ENCODE data around the gene MAG. TPM values are rescaled to one million over a fixed set of nuclear protein-coding genes. Genes with fewer than 3 reads are reported as not detected.

Gene MAG
- total and polyA plus RNA-seq, 9 of the 15 experiments (the other 6 are each of a cell fraction or from before 2014, with no cell fraction given) = 0.11 to 10.0 (median 1.6) TPM

- TF ChIP-seq ETV1 (tag; conservative IDR thresholded peaks at IDR 0.05; ENCODE audit: low read depth) (peak; percentile 30; the same call in 1 of the 2 replicates), MITF (IDR thresholded peaks at IDR 0.05) (peak; percentile 58; the same call in 1 of the 2 replicates), RBFOX2 (IDR thresholded peaks at IDR 0.05; ENCODE audit: low read depth, low read length) (peak; percentile 91), TSC22D4 (tag; IDR thresholded peaks at IDR 0.05) (no peak), JUN (IDR thresholded peaks at IDR 0.05; ENCODE audit: borderline replicate concordance, low read depth, low read length) (0 out of 2 replicates have a peak, but pooled peaks have one; percentile 14), JUN (CRISPR knock-in tag; IDR thresholded peaks at IDR 0.05; ENCODE audit: borderline replicate concordance) (no peak), NCOR1 (IDR thresholded peaks at IDR 0.05) (peak; percentile 55; the same call in 1 of the 2 replicates), ZNF644 (tag; IDR thresholded peaks at IDR 0.05; ENCODE audit: low read depth) (peak; percentile 51; the same call in 1 of the 2 replicates), GATAD2A (IDR thresholded peaks at IDR 0.05) (peak; percentile 10; the same call in 1 of the 2 replicates), VEZF1 (CRISPR knock-in tag; IDR thresholded peaks at IDR 0.05) (peak; percentile 52), BACH1 (tag; IDR thresholded peaks at IDR 0.05) (0 out of 2 replicates have a peak, but pooled peaks have one; percentile 64), HBP1 (CRISPR knock-in tag; IDR thresholded peaks at IDR 0.05) (peak; percentile 69; the same call in 1 of the 2 replicates)
- TF ChIP-seq, protein P1, sequence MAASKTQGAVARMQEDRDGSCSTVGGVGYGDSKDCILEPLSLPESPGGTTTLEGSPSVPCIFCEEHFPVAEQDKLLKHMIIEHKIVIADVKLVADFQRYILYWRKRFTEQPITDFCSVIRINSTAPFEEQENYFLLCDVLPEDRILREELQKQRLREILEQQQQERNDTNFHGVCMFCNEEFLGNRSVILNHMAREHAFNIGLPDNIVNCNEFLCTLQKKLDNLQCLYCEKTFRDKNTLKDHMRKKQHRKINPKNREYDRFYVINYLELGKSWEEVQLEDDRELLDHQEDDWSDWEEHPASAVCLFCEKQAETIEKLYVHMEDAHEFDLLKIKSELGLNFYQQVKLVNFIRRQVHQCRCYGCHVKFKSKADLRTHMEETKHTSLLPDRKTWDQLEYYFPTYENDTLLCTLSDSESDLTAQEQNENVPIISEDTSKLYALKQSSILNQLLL (CRISPR knock-in tag; IDR thresholded peaks at IDR 0.05; ENCODE audit: borderline replicate concordance) = no peak
These were observed 17.7 kb downstream of the MAG start (continued) for GRCh38 chr19:35309481-35310279.

Measured in K562 (cell line).